Bone marrow (tissue), 2 donors: ENCODE results near the gene ASIC3.

ENCODE experiments used
- DNase-seq, 2 donors: peaks; one replicate each; lab custom pipeline; 2025; lab: John Stamatoyannopoulos, UW

Gene ASIC3

DNA sequence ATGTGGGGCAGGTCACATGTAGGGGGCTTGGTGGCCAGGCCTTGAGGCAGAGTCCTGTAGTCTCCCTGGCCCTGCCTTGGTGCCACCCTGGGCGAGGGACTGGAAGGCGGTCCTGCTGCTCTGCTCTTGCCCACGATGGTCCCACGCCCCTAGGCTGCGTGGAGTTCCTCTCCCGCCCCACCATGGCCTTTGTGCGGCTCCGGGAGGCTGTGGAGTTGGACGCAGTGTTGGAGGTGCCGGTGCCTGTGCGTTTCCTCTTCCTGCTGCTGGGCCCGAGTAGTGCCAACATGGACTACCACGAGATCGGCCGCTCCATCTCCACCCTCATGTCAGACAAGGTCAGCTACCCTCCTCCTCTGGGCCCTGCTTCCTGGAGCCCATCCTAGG, 22.2 kb downstream of the ASIC3 start:
- DNase-seq: no peak

DNA sequence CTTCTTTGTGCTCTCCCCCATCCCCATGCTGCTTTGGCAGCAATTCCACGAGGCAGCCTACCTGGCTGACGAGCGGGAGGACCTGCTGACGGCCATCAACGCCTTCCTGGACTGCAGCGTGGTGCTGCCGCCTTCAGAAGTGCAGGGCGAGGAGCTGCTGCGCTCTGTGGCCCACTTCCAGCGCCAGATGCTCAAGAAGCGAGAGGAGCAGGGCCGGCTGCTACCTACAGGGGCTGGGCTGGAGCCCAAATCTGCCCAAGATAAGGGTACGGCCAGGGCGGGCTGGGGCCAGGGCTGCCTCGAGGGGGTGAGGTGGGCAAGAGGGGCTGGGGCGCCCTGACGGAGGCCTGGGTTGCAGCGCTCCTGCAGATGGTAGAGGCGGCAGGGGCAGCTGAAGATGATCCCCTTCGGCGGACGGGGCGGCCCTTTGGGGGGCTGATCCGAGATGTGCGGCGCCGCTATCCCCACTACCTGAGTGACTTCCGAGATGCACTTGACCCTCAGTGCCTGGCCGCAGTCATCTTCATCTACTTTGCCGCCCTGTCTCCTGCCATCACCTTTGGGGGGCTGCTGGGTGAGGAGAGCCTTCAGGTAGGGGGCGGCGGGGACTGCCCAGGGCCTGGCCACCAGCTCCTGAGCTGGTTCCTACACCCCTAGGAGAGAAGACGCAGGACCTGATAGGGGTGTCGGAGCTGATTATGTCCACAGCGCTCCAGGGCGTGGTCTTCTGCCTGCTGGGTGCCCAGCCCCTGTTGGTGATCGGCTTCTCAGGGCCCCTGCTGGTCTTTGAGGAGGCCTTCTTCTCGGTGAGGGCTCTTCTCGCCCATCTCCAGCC, 22.9 kb downstream of the ASIC3 start:
- DNase-seq: no peak

DNA sequence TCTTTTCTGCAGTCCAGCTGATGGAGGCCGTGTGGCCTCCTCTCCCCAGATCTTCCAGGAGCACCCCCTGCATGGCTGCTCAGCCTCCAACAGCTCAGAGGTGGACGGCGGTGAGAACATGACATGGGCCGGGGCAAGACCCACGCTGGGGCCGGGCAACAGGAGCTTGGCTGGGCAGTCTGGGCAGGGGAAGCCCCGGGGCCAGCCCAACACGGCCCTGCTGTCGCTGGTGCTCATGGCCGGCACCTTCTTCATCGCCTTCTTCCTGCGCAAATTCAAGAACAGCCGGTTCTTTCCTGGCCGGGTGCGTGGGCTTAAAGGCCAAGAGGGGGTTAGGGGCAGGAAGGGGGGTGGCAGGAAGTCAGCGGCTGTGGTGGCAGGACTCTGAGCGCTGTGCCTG, 25.7 kb downstream of the ASIC3 start:
- DNase-seq: no peak

DNA sequence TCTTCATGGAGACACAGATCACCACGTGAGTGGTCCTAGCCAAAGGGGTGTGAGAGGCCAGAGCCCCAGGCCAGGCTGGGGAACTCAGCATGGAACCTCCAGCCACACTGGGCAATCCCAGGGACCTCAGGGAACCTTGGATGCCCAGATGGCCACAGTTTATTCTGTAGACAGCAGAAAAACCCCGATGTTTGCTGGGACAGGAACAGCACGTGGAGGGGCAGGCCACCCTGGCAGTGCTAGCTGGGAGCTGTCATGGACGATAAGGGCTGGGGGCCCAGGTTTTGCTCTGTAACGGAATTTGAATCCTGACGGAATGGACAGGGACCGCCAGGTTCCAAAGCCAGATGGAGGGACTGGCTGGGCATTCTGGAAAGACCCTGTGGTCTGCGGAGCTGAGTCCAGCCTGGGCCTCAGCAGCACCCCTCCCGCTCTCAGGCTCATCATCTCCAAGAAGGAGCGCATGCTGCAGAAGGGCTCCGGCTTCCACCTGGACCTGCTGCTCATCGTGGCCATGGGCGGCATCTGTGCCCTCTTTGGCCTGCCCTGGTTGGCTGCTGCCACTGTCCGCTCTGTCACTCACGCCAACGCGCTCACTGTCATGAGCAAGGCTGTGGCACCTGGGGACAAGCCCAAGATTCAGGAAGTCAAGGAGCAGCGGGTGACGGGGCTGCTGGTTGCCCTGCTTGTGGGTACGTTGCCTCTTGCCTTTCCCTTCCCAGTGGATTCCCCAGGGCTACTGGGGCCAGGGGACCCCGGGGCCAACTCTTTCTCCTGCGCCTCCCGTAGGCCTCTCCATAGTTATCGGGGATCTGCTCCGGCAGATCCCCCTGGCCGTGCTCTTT, 26.7 kb downstream of the ASIC3 start:
- DNase-seq: no peak

DNA sequence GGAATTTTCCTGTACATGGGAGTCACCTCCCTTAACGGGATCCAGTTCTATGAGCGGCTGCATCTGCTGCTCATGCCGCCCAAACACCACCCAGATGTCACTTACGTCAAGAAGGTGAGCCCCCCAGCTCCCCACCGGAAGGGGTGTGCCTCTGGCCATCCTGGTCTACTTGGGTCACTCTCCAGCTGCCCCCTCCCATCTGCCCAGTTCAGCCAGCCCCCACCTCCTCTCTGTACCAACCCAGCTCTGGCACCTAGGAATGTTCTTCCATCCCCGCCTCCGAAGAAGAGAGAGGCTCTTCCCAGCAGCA, 27.3 kb downstream of the ASIC3 start:
- no peak for DNase-seq

DNA sequence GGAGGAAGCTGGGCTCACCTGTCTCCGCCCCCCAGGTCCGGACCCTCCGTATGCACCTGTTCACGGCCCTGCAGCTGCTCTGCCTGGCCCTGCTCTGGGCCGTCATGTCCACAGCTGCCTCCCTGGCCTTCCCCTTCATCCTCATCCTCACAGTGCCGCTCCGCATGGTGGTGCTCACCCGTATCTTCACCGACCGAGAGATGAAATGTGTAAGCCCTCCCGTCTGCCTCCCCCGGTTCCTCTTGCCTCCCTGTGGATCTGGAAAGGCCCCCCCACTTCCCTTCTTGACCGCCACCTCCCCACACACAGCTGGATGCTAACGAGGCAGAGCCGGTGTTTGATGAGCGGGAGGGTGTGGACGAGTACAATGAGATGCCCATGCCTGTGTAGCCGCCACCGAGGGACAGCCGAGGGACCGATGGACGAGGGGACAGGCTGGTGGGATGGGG, 27.7 kb downstream of the ASIC3 start:
- DNase-seq: no peak

DNA sequence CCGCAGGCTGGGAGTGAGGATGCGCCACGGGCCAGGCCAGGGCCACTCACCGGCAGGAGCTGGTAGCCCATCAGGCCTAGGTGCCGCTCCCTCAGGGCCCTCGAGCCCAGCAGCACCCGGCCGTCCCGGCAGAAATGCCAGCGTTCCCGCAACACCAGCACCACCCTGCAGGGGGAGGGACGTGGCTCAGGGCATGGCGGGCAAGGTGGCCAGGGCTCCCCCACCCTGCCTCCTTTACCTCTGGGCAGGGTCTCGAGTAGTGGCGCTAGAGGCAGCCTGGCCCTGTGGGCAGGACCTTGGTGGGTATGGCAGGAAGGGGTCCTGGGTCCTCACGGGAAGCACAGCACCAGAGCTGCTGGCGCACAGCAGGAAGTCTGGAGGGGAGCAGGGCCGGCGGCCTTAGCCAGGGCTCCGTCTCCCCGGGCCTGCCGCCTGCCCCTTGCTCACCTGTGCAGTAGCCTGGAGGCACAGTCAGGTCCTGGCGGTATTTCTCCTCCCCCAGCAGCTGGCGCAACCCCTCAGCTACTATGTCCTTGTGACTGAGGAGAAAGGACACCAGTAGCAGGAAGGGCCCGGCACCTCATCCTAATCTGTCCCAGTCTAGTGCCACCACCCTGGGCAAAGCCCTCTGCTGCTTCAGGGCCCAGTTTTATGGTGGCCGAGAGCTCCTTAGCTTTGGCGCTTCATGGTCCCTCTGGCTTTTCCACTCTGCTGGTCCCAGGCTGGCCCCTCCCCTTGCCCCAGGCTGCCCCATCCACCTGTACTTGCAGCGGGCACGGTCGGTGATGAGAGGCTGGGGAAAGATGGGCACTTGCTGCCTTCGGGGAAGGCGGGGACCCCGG, 28.8 kb downstream of the ASIC3 start:
- no peak for DNase-seq

DNA sequence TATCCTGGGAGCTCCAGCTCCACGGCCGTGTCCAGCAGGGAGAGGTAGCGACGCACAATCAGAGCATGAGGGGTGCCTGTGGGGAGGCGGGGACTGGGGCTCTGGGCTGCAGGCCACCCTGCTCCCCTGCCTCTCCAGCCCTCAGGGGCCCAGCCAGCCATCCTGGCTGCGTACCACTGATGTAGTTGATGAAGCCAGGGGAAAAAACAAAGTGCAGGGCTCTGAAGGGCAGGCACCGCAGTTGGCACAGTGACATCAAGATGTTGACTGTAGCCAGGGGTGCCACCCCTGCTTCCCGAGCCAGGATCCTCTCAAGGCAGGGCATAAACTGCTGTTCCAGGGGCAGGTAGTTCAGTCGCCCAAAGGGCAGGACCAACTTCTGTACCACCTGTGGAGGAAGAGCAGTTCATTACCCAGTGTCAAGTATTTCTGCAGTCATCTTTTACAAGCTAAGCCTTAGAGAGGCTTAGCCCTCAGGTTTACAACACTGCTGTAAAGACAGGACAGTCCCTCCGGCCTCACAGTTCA, 29.4 kb downstream of the ASIC3 start:
- DNase-seq: no peak

DNA sequence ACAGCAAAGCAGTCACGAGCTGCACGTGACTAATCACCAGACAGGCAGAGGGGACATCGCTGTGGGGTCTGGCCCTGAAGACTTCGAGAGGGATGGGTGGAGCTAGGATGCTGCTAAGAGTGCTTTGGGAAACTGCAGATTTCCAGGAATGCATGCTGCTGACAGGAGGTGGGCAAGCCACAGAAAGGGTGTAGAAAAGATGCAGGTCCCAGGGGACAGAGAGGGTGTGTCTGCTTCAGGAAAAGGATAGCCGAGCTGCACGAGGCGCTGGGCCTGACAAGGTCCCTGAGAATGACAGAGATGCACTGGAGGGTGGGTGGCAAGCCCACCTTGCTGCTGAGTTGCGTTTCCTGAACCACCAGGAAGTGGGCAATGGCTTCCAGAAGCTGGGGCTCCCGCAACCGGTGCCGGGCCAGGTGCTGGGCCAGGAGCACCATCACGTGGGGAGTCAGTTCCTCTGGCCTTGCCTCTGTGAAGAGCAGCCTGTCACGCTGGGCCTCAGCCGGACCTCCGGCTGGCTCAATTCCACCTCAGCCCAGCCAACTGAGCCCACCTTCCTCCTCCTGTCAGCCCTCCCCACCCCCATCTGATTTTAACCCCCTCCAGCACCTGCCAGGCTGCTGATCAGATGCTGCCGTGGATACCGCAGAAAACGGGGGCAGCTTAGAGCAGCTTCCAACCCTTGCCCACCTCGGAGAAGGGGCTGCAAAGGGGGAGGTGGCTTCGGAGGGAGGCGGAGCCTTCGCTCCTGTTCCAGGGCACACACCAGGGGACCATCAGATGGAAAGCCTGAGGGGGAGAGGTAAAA, 30.1 kb downstream of the ASIC3 start:
- DNase-seq: no peak

DNA sequence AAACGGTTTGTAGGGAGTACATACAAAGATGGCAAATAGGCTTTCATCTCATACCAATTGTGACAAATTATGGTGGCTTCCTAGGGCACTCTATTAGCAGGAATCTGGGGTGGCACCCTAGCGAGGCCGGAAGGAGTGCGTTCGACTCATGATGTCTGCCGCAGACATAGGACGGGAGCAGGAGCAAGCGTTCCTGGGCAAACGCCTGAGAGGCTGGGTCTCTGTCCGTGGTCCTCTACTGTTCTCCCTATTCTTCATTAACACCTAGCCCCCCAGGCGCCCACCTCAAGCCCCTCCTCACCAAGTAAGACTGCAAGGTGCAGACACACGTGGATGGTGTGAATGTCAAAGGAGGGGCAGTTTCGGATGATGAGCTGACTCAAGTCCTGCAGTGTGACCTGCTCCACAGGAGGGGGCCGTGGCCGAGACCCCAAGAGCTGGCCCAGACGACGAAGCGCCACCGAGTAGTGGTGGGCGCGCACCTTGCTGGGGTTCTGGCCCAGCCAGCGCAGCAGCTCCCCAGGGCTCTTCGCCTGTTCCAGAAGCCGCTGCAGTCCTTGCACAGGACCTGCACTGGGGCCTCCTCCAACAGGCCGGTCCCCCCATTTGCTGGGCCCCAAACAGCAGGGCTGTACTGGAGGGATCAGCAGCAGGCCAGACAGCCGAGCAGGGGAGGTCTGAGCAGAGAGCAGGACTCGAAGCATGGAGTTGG, 31.0 kb downstream of the ASIC3 start:
- DNase-seq: no peak

DNA sequence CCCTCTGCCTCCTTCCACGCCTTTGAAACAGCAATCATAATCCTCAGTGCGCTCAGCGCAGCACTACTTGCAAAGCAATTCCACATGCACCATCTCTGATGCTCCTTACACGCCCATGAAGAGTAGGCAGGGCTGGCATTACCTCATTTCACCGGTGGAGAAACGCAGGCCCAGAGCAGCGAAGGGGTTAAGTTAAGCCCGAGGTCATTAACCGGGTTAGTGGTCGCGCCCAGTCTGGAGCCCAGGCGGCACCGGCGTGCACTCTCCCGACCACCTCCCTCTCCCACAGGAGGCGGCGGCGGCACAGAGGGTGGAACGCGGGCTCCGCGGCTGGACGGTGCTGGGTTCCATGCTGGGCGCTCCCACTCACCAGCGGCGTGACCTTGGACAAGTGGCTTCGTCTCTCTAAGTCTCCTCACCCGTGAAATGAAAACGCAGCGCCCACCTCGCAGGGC, 31.8 kb downstream of the ASIC3 start:
- no peak for DNase-seq

DNA sequence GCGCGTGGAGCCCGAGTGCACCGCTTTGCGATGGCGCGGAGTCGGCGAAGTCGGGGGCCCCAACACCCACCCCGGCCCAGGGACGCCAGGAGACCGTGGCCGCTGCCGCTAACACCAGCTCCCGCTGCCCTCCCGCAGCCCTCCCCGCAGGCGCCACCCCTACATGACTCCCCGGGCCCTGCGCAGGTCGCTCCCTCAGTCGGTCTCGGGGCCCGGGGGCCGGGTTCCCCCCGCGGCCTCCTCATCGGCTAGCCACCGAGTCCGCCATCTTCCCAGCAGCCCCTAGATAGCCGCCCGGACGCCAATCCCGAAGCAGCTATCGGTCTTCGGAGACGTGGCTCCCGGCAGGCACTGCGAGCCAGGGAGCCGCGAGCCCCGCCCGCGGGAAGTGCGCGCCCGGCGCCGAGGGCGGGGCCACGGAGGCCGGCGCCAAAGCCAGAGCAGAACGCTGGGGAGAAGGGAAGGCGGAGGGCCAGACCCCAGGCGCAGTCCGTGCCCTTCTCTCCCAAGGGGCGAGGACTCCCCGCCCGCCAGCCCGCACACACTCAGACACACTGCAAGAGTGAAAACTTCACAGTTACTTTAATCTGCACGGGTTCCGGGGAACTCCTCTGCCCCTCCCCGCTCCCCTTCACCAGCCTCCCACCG, 32.3 kb downstream of the ASIC3 start, which contains the start of gene FASTK:
Gene FASTK (minus strand): TSS at position 288 of the 648 bp plus-strand sequence. CDS start 43 bp downstream, at position 245.
- DNase-seq: peak; percentile 59 to 63

DNA sequence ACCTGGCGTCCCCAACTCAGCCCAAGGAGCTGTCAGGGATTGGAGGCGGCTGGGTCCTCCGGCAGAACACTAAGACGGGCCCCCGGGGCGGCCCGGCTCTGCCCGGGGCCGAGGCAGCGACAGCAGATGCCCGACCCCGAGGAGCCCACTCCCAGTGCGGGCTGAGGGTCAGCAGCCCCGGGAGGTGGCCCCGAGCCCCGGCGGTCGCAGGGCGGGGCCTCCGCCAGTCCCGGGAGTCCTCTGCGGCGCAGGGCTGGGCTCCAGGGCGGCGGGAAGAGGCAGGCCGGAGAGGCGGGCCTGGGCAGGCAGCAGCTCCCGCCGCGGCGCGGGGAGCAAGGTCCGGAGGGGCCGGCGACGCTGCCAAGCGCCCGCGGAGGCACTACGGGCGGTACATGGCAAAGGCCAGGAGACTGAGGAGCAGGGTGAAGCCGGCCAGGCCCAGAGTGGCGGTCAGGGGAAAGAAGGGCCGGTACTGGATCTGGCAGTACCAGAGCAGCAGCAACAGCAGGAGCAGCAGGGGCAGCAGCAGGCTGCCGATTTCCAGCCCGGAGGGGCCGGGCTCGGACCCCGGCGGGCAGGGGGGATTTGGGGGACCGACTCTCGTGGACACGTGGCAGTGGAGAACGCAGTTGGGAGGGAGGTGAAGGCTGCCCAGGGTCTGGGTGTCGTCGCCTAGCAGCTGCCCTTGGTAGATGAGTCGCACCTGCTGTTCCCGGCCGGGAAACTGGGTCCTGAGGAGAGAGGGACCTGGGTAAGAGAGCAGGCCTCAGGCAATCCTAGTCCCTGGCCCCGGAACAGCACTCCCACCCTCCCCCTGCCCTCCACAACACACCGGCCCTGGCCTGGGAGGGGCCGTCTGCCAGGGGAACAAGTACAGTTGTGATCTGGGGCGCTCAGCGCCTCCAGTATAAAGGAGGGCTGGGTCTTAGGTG, 33.1 kb downstream of the ASIC3 start:
- no peak for DNase-seq

DNA sequence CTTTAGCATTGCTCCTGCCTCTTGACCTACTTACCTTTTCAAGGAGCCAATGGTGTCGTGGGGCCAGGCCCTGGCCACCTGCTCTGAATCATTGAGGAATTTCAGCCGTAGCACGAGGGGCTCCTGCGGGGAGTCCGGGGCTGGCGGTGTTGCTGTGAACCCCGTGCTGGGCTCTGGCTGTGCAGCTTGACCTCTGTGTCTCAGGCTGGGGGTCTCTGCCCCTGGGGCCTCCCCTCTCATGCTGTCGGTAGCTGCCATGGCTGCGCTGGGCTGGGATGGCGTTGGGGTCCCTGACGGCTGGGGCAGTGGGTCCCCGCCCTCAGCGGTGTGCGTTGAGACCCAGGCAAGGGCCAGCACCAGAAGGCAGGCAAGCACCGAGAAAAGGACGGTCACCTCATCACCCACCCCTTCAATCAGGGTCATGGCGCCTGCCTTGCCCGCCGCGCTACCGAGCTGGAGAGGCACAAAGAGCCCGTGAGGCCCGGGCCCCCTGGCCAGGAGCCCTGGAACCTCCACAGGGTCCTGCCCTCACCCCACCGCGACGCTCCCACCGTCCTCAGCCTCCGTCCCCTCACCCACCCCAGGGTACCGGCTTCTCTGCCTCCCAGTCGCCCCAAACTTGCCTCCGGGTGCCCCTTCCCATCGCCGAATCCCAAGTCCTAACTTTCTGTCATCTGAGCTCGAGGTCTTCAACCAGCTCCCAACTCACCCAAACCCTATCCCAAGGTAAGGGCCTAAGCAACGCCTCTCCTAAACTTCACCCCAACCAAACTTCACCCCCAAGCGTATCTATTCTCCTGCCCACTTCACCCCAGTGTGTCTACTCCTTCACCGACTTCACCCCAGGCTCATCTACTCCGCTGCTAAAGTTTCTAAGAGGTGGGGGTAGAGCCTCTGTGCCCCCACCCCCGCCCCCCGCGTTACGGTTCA, 34.1 kb downstream of the ASIC3 start:
- DNase-seq: no peak

DNA sequence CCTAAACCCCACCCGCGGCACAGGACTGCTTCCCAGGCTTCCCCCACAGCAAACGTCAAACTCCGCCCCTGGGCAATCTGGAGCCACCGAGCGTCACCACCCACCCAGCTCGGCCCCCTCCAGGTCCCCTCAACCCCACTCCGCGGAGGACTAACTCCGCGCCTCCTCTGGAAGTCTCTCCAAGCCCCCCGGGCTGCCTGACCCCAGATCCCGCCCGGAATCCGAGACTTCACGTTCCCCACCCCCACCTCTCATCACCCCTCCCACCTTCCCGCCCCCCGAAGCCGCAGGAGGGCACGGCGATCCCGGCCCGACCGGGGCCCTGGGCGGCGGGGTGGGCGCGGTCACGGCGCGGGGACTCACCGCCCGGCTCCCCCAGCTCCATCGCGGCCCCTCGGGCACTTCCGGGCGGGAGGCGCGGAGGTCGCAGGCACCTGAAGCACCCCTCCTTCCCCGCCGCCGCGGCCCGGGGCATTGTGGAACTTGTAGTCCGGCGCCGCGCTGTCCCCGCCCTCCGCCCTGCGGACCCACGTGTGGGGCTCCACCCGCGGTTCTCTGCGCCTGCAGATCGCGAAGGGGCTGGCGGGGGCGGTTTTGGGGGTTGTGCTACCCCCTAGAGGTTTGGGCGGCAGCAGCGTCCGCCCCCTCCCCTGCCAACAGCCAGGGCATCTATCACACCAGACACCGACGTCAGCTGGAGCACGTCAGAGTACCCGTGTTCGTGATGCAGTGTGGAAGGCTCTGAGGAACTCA, 34.9 kb downstream of the ASIC3 start, which contains the start of gene TMUB1:
Gene TMUB1 (minus strand): TSS at position 423 of the 753 bp plus-strand sequence. CDS start 930 bp downstream, outside the sequence.
- peak in 1 of 2 donors; percentile 63 for DNase-seq

DNA sequence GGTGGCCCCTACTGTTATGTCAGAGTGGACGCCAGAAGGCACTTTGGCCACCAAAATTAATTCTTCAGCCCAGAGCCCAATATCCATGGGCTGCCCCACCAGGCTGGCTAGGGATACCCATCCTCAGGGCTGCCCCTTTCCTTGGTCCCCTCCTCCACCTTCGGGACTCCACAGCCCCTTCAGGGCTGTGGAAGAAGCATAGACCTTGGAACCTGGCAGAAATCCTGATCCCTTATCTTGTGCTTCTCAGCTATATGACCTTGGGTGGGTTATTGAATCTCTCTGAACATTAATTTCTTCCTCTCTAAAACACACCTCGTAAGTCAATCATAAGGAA, 35.5 kb downstream of the ASIC3 start:
- no peak for DNase-seq

DNA sequence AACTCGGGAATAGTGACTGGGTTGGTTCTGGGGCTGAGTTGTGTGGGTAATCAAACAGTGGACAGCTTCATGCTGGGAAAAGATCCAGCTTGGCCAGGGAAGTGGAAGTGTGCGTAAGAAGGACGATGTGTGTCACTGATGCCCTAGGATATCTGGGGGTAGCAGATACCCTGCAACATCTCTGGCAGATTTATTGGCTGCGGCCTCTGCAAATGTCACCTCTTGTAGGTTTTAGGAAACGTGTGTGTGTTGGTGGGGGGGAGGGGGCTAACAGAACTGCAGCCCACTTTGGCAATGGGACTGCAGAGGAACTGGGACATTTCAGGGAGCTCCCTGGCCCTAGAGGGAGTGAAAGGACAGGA, 37.0 kb downstream of the ASIC3 start:
- no peak for DNase-seq
